Cardiac fibroblast (primary cell): ENCODE measurements around the gene PTPRG.
A peak's percentile ranks its signal among the peaks of the same experiment; 100 is the strongest.

Experiments
- DNase-seq, 2 donors: peaks; one replicate each; pipeline versions ENCODE4 v3.0.0 to v3.0.0-alpha.2; 2010; ENCODE audit warnings: low read depth in 2 of 2
- H3K4me3 ChIP-seq, 2 donors: replicated peaks in 1 of 2; 1 replicate in 1 of 2; 2 replicates in 1 of 2; pipeline ENCODE4 v1.5.1; 2011; ENCODE audit warnings: low read depth in 2 of 2, low read length in 2 of 2, mild to moderate bottlenecking in 2 of 2, moderate library complexity in 1 of 2
- CTCF ChIP-seq: IDR thresholded peaks from one replicate; pipeline ENCODE4 v1.5.1; 2011; ENCODE audit warnings: low read depth, mild to moderate bottlenecking, low read length, inconsistent platforms

The PTPRG gene

GRCh38 chr3:61964566-61964965 is 403.2 kb downstream of the PTPRG start:
- no peak for TF ChIP-seq CTCF
- no peak overlapping the region for H3K4me3 ChIP-seq
- DNase-seq = peak in 1 of 2 donors; percentile 23

- TF ChIP-seq CTCF = no peak
- no peak overlapping the region for H3K4me3 ChIP-seq
- DNase-seq = no peak
These were observed 404.4 kb downstream of the PTPRG start for GRCh38 chr3:61965770-61966131.

GRCh38 chr3:61966200-61966599 is 404.8 kb downstream of the PTPRG start:
- TF ChIP-seq CTCF = no peak
- peak in 1 of 2 donors; percentile 25 for DNase-seq
- H3K4me3 ChIP-seq = no peak overlapping the region

GRCh38 chr3:61967019-61967418 is 405.6 kb downstream of the PTPRG start:
- TF ChIP-seq CTCF = no peak
- no peak for DNase-seq
- no peak overlapping the region for H3K4me3 ChIP-seq

- no peak overlapping the region for H3K4me3 ChIP-seq
- TF ChIP-seq CTCF = no peak
- no peak for DNase-seq
These were observed 406.6 kb downstream of the PTPRG start for GRCh38 chr3:61967937-61968336.

GRCh38 chr3:61974662-61975061 is 413.3 kb downstream of the PTPRG start:
- no peak for TF ChIP-seq CTCF
- H3K4me3 ChIP-seq = no peak overlapping the region
- DNase-seq = no peak

- peak; percentile 29 to 46 for DNase-seq
- H3K4me3 ChIP-seq = no peak overlapping the region
- no peak for TF ChIP-seq CTCF
These were observed 413.8 kb downstream of the PTPRG start for GRCh38 chr3:61975199-61975598.
